Measurements from ENCODE around the gene SLC15A3. TPM values are rescaled to one million over a fixed set of nuclear protein-coding genes. Genes with fewer than 3 reads are reported as not detected.

SLC15A3 gene
- total RNA-seq, 4 donors from 2014 or later, result 6.3 to 16.5 (median 8.9) TPM

DNA sequence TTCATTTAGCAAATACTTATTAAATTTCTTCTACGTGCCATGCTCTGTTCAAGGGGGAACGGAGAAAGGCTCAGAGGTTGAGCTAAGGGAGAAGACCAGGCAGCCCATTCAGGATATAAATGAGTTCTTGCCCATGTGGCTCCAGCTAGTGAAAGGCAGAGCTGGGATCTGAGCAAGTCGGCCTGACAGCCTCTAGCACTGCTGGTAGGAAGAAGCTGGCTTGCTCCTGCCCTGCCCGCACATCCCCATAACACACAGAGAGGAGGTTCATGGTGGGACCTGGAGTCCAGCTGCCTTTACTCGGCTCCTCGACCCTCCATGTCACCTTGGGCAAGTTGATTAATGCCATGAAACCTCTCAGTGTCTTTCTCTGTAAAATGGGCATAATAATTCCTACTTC, 2.0 kb downstream of the SLC15A3 start:
- no peak for DNase-seq
- no peak for TF ChIP-seq POLR2A (IDR thresholded peaks at IDR 0.05)
- TF ChIP-seq, protein P1, sequence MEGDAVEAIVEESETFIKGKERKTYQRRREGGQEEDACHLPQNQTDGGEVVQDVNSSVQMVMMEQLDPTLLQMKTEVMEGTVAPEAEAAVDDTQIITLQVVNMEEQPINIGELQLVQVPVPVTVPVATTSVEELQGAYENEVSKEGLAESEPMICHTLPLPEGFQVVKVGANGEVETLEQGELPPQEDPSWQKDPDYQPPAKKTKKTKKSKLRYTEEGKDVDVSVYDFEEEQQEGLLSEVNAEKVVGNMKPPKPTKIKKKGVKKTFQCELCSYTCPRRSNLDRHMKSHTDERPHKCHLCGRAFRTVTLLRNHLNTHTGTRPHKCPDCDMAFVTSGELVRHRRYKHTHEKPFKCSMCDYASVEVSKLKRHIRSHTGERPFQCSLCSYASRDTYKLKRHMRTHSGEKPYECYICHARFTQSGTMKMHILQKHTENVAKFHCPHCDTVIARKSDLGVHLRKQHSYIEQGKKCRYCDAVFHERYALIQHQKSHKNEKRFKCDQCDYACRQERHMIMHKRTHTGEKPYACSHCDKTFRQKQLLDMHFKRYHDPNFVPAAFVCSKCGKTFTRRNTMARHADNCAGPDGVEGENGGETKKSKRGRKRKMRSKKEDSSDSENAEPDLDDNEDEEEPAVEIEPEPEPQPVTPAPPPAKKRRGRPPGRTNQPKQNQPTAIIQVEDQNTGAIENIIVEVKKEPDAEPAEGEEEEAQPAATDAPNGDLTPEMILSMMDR (IDR thresholded peaks at IDR 0.05), result no peak
- no peak overlapping the region for H3K4me3 ChIP-seq (replicated peaks in 1 of 3)
- intact Hi-C loops (cut with DNase I), result no loop called here
- H3K27me3 ChIP-seq, result peaks cover 5% of the 10 kb centered on the region
- no peaks in the 10 kb centered on the region for H3K9me3 ChIP-seq
- H3K4me1 ChIP-seq, result peaks cover 0 to 10% of the 10 kb centered on the region in 2 donors
- WGBS, 2 donors, result 89 to 94% methylated on average over 6 of the region's 6 CpGs
- no peak overlapping the region for H3K27ac ChIP-seq
- H3K36me3 ChIP-seq, result no peaks in the 10 kb centered on the region

DNA sequence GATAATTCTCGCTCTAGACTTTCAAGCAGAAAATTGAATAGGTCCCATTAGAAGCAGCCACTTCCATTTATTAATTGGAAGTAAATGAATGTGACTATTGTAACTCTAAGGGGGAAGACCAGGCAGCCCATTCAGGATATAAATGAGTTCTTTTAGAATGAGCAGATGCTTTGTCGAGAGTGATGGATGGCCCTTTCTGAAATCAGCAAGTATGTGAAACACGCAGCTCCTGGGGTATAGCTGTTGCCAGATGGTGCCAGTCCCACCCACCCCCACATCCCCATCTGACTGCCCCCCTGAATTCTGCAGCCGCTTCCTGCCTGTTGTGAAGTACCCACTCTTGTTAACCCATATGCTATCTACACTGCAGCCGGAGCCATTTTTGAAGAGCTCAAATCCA, 3.7 kb downstream of the SLC15A3 start:
- Histone ChIP-seq H3K27ac (no peak overlapping the region), H3K4me1 (peaks cover 0 to 13% of the 10 kb centered on the region in 2 donors), H3K4me3 (replicated peaks in 1 of 3) (no peak overlapping the region), H3K9me3 (no peaks in the 10 kb centered on the region), H3K27me3 (peaks cover 5% of the 10 kb centered on the region), H3K36me3 (no peaks in the 10 kb centered on the region)
- intact Hi-C loops (cut with DNase I), result no loop called here
- TF ChIP-seq, protein P1 (IDR thresholded peaks at IDR 0.05), result no peak
- TF ChIP-seq POLR2A (IDR thresholded peaks at IDR 0.05), result no peak
- DNase-seq, result no peak
- 84 to 85% methylated on average over 5 of the region's 5 CpGs for WGBS, 2 donors

DNA sequence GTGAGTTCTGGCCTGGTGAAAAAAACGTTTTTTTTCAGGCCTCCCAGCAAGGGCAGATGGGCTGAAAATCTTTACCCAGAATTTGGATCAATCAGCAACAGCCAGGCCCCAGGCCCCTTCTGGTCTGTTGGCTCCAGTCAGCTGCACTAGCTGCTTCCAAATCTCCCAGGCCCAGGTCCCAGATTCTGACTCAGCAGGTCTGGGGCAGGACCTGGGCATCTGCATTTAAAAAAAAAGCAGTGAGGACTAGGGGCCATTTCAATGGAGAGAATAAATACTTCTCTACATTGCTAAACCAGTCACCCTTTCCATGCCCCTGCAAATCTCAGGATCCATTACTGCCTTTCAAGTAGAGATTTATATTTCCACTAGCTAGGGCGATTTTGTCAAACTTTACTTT, 4.3 kb downstream of the SLC15A3 start:
- intact Hi-C loops (cut with DNase I), result no loop called here
- Histone ChIP-seq H3K27me3 (peaks cover 5% of the 10 kb centered on the region), H3K36me3 (no peaks in the 10 kb centered on the region), H3K27ac (no peak overlapping the region), H3K4me1 (peaks cover 0 to 18% of the 10 kb centered on the region in 2 donors), H3K9me3 (no peaks in the 10 kb centered on the region), H3K4me3 (replicated peaks in 1 of 3) (no peak overlapping the region)
- TF ChIP-seq, protein P1 (IDR thresholded peaks at IDR 0.05), result no peak
- no peak for TF ChIP-seq POLR2A (IDR thresholded peaks at IDR 0.05)
- no peak for DNase-seq
- 47 to 59% methylated on average over 2 of the region's 2 CpGs for WGBS, 2 donors

DNA sequence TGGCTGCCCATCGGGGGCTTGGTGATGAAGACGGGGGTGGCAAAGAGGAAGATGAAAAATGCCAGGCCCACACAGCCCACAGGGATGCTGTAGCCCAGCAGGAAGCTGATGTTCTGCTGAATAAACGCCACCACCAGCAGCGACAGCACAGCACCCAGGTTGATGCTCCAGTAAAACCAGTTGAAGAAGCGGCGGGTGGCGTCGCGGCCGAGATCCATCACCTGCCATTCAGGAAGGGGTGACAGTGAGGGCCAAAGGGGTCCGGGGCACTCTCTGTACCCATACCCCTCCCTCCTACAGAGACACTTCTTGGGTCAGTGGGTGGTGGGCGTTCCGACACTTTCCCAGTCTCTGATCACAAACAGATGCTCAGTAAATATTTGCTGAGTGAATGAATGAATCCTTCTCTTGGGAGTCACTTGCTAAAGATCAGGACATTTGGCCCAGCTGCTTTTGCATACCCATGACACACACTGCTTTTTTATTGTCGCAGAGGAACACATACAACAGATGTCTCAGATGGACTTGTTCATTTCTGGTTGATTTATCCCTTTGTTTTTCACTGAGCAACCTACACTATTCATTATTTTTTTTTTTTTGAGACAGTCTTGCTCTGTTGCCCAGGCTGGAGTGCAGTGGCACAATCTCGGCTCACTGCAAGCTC, 5.2 kb downstream of the SLC15A3 start:
- TF ChIP-seq, protein P1 (IDR thresholded peaks at IDR 0.05), result no peak
- no peak for TF ChIP-seq POLR2A (IDR thresholded peaks at IDR 0.05)
- Histone ChIP-seq H3K27ac (no peak overlapping the region), H3K27me3 (peaks cover 5% of the 10 kb centered on the region), H3K36me3 (no peaks in the 10 kb centered on the region), H3K4me3 (replicated peaks in 1 of 3) (no peak overlapping the region), H3K4me1 (peaks cover 0 to 23% of the 10 kb centered on the region in 2 donors), H3K9me3 (no peaks in the 10 kb centered on the region)
- DNase-seq, result no peak
- WGBS, 2 donors, result 82 to 85% methylated on average over 15 of the region's 15 CpGs
- intact Hi-C loops (cut with DNase I), result no loop called here

DNA sequence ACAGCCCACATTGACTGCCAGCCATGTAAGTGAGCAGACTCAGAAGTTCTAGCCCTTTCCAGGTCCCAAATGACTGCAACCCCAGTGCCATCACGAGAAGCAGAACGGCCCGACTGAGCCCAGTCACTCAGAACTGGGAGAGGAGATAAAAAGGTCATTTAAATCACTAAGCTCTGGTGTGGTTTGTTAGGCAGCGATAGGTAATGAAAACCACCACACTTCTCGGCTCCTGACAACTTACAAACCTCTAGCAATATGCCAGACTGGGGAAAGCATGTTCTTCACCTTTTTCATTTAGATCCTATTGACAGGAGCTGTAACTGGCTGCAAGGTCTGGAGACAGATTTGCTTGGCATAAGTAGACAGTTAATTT, 6.7 kb downstream of the SLC15A3 start:
- no peak overlapping the region for H3K27ac ChIP-seq
- DNase-seq, result no peak
- TF ChIP-seq POLR2A (IDR thresholded peaks at IDR 0.05), result no peak
- TF ChIP-seq, protein P1 (IDR thresholded peaks at IDR 0.05), result no peak
- no peaks in the 10 kb centered on the region for H3K27me3 ChIP-seq
- intact Hi-C loops (cut with DNase I), result no loop called here
- 94 to 96% methylated on average over 5 of the region's 5 CpGs for WGBS, 2 donors
- H3K4me3 ChIP-seq (replicated peaks in 1 of 3), result no peak overlapping the region
- H3K9me3 ChIP-seq, result no peaks in the 10 kb centered on the region
- H3K4me1 ChIP-seq, result peaks cover 0 to 16% of the 10 kb centered on the region in 2 donors
- no peaks in the 10 kb centered on the region for H3K36me3 ChIP-seq

Measured in thyroid gland (tissue), 4 donors.